Measurements from ENCODE around the gene B3GNT9. TPM values are rescaled to one million over a fixed set of nuclear protein-coding genes. Genes with fewer than 3 reads are reported as not detected.

The B3GNT9 gene
- total RNA-seq, 1 donor from 2014 or later = 12.8 TPM

DNA sequence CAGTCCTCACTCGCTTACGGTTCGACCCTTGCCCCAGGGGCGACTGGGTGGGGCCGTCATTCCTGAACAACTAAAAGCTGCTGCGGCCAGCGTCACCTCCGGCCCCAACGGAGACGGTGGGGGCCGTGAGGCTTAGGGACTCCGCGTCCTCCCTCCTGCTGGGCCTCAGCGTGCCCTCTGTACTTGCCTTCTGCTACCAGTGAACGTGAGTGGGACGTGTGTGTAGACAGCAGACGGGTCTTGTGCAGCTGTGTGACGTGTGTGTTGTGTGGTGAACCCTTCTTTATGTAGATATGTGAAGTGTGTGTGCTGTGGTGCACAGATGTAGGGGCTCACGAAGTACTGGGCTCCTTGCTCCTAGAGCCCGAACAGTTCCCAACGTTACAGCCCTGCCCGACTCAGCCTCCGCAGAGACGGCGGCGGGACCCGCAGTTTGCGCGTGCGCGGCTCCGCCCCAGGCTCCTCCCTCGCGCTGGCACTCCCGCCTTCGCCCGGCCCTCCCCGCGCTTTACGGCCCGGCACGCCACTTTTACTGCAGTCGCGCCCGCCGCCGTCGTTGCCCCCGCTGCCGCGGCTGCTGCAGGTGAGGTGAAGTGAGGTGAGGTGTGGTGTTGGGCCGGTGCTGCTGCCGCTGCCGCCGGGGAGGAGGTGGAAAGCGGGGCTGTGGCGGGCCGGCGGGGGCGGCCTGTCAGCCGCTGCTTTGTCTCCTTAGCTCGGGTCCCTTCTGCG lies 41.2 kb downstream of the B3GNT9 start, which contains the start of gene PHAF1:
Gene PHAF1 (plus strand): TSS at position 535 of the 729 bp plus-strand sequence. CDS start 235 bp downstream, outside the sequence.
- no peaks in the 10 kb centered on the region for H3K27me3 ChIP-seq
- H3K4me3 ChIP-seq = peak within 1 kb of the TSS; percentile 88 to 99
- TF ChIP-seq POLR2AphosphoS5 (IDR thresholded peaks at IDR 0.05; ENCODE audit: insufficient read depth in 1 of 2, low read depth in 1 of 2) = peak; percentile 56 to 86
- TF ChIP-seq, protein P1, sequence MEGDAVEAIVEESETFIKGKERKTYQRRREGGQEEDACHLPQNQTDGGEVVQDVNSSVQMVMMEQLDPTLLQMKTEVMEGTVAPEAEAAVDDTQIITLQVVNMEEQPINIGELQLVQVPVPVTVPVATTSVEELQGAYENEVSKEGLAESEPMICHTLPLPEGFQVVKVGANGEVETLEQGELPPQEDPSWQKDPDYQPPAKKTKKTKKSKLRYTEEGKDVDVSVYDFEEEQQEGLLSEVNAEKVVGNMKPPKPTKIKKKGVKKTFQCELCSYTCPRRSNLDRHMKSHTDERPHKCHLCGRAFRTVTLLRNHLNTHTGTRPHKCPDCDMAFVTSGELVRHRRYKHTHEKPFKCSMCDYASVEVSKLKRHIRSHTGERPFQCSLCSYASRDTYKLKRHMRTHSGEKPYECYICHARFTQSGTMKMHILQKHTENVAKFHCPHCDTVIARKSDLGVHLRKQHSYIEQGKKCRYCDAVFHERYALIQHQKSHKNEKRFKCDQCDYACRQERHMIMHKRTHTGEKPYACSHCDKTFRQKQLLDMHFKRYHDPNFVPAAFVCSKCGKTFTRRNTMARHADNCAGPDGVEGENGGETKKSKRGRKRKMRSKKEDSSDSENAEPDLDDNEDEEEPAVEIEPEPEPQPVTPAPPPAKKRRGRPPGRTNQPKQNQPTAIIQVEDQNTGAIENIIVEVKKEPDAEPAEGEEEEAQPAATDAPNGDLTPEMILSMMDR (IDR thresholded peaks at IDR 0.05) = no peak
- TF ChIP-seq POLR2A (IDR thresholded peaks at IDR 0.05) = peak in 1 of 2 donors; percentile 43
- peaks cover 67% of the 10 kb centered on the region for H3K4me1 ChIP-seq
- peak in 1 of 2 donors; percentile 91 for DNase-seq (ENCODE audit: extremely low spot score in 2 of 2)
- no peaks in the 10 kb centered on the region for H3K9me3 ChIP-seq
- peak within 1 kb of the TSS; percentile 84 for H3K27ac ChIP-seq
- no peaks in the 10 kb centered on the region for H3K36me3 ChIP-seq
- intact Hi-C loops (cut with DNase I) = no loop called here

DNA sequence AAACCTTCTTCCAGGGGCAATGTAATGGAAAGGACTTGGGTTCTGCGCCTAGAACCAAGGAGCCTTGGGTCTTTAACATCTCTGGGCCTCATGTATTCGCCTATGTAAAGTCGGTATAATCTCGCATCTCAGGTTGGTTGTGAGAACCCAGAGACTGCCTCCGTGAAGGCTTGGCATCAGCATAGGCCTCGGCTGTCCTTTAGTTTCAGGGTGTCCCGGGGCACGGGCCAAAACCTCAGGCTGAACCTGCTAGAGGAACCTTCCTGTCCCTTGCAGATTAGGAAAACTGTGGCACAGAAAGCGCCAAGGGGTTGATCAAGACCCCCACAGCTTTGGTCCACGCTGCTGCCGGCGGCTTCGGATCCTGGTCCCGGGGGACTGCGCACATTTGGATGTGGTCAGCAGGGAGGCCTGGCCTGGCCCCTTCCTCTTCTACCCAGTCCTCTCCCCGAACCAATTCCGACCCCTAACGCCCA lies 41.8 kb downstream of the B3GNT9 start:
- intact Hi-C loops (cut with DNase I) = no loop called here
- Histone ChIP-seq H3K27me3 (no peaks in the 10 kb centered on the region), H3K4me3 (peak overlapping the region; percentile 88 to 99), H3K27ac (peak overlapping the region; percentile 84), H3K9me3 (no peaks in the 10 kb centered on the region), H3K4me1 (peaks cover 66% of the 10 kb centered on the region), H3K36me3 (no peaks in the 10 kb centered on the region)
- peak in 1 of 2 donors; percentile 86 for DNase-seq (ENCODE audit: extremely low spot score in 2 of 2)
- TF ChIP-seq POLR2A (IDR thresholded peaks at IDR 0.05) (no peak), POLR2AphosphoS5 (IDR thresholded peaks at IDR 0.05; ENCODE audit: insufficient read depth in 1 of 2, low read depth in 1 of 2) (no peak)
- TF ChIP-seq, protein P1 (IDR thresholded peaks at IDR 0.05) = no peak

DNA sequence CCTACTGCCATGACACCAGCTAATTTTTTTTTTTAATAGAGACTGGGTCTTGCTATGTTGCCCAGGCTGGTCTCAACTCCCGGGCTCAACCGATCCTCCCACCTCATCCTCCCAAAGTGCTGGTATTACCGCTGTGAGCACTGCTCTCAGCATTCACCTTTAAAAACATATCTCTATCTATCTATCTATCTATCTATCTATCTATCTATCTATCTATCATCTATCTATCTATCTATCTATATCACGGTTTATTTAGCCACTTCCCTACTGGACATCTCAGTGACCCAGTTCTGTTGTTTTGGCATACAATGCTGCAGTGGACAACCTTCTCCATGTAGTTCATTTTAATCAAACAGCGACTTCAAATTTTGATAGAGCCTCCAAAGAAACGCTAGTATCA lies 42.3 kb downstream of the B3GNT9 start:
- intact Hi-C loops (cut with DNase I) = no loop called here
- peaks cover 61% of the 10 kb centered on the region for H3K4me1 ChIP-seq
- no peak for TF ChIP-seq POLR2A (IDR thresholded peaks at IDR 0.05)
- no peak for TF ChIP-seq POLR2AphosphoS5 (IDR thresholded peaks at IDR 0.05; ENCODE audit: insufficient read depth in 1 of 2, low read depth in 1 of 2)
- TF ChIP-seq, protein P1 (IDR thresholded peaks at IDR 0.05) = no peak
- no peak overlapping the region for H3K27ac ChIP-seq
- no peaks in the 10 kb centered on the region for H3K27me3 ChIP-seq
- DNase-seq (ENCODE audit: extremely low spot score in 2 of 2) = no peak
- H3K4me3 ChIP-seq = no peak overlapping the region
- H3K36me3 ChIP-seq = no peaks in the 10 kb centered on the region
- no peaks in the 10 kb centered on the region for H3K9me3 ChIP-seq

DNA sequence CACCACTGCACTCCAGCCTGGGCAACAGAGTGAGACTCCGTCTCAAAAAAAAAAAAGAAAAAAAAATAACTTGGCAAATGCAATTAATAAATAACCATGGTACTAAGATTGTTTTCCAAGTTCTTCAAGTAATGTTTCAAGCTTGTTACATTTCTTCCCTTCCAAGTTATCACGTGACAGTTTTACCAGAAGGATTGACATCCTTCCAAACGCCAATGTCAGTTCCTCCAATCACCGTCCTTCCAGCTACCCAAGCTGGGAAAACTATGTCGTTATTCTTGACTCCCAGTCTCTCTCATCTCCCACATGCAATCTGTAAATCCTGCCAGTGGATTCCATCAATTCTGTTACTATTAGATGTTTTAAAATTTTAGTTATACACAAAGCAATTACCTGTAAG lies 44.9 kb downstream of the B3GNT9 start:
- Histone ChIP-seq H3K27me3 (no peaks in the 10 kb centered on the region), H3K27ac (no peak overlapping the region), H3K4me3 (no peak overlapping the region), H3K36me3 (no peaks in the 10 kb centered on the region), H3K4me1 (peaks cover 37% of the 10 kb centered on the region), H3K9me3 (no peaks in the 10 kb centered on the region)
- no peak for DNase-seq (ENCODE audit: extremely low spot score in 2 of 2)
- TF ChIP-seq, protein P1 (IDR thresholded peaks at IDR 0.05) = no peak
- TF ChIP-seq POLR2A (IDR thresholded peaks at IDR 0.05) (no peak), POLR2AphosphoS5 (IDR thresholded peaks at IDR 0.05; ENCODE audit: insufficient read depth in 1 of 2, low read depth in 1 of 2) (no peak)
- intact Hi-C loops (cut with DNase I) = no loop called here

DNA sequence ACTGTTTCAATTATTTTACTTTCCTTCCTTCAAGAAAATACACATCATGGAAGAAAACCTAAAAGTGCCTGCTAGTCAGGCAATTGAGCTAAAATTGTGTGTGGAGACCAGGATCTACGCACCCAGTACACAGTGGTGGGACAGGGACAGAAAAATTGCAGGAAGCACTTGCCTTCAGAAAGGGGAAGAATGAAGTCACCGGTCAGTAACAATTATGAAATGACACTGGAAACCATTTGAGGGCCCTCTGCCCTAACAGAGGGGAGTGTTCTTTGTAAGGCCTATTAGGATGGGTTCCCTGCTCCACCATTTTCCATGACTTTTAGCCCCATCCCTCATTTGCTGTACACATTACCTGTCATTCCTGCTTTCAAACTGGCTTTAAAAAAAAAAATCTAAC lies 45.6 kb downstream of the B3GNT9 start:
- Histone ChIP-seq H3K27me3 (no peaks in the 10 kb centered on the region), H3K4me1 (peaks cover 31% of the 10 kb centered on the region), H3K36me3 (peaks cover 0 to 3% of the 10 kb centered on the region in 2 donors), H3K9me3 (no peaks in the 10 kb centered on the region), H3K27ac (no peak overlapping the region), H3K4me3 (no peak overlapping the region)
- DNase-seq (ENCODE audit: extremely low spot score in 2 of 2) = no peak
- TF ChIP-seq POLR2A (IDR thresholded peaks at IDR 0.05) = no peak
- no peak for TF ChIP-seq POLR2AphosphoS5 (IDR thresholded peaks at IDR 0.05; ENCODE audit: insufficient read depth in 1 of 2, low read depth in 1 of 2)
- TF ChIP-seq, protein P1 (IDR thresholded peaks at IDR 0.05) = no peak
- intact Hi-C loops (cut with DNase I) = no loop called here
